Ishikawa (cell line): ENCODE results near the gene SPOCK1.

Experiments
- CEBPB ChIP-seq: IDR thresholded peaks from 2 replicates; pipeline ENCODE4 v1.6.1; 2012
- CREB1 ChIP-seq: IDR thresholded peaks from 2 replicates; pipeline ENCODE4 v1.6.1; 2012; ENCODE audit warnings: low read depth
- EGR1 ChIP-seq: IDR thresholded peaks from 2 replicates; pipeline ENCODE4 v1.6.1; 2012
- EP300 ChIP-seq: IDR thresholded peaks from 2 replicates; pipeline ENCODE4 v1.6.1; 2012; ENCODE audit warnings: borderline replicate concordance
- FOXM1 ChIP-seq: IDR thresholded peaks from 2 replicates; pipeline ENCODE4 v1.6.1; 2012; ENCODE audit warnings: low read depth, borderline replicate concordance
- MAX ChIP-seq: IDR thresholded peaks from 2 replicates; pipeline ENCODE4 v1.6.1; 2012
- NFIC ChIP-seq: IDR thresholded peaks from 2 replicates; pipeline ENCODE4 v1.6.1; 2012
- RAD21 ChIP-seq: IDR thresholded peaks from 2 replicates; pipeline ENCODE4 v1.6.1; 2012; ENCODE audit warnings: low read depth
- REST ChIP-seq: IDR thresholded peaks from 2 replicates; pipeline ENCODE4 v1.6.1; 2012; ENCODE audit warnings: low read depth, mild to moderate bottlenecking
- TAF1 ChIP-seq: IDR thresholded peaks from 2 replicates; pipeline ENCODE4 v1.6.1; 2012; ENCODE audit warnings: low read depth, mild to moderate bottlenecking
- TCF12 ChIP-seq: IDR thresholded peaks from 2 replicates; pipeline ENCODE4 v1.6.1; 2012; ENCODE audit warnings: low read depth
- TEAD4 ChIP-seq: IDR thresholded peaks from 2 replicates; pipeline ENCODE4 v1.6.1; 2012
- USF1 ChIP-seq: IDR thresholded peaks from 2 replicates; pipeline ENCODE4 v1.6.1; 2012
- YY1 ChIP-seq: IDR thresholded peaks from 2 replicates; pipeline ENCODE4 v1.6.1; 2012; ENCODE audit warnings: low read depth
- ZBTB7A ChIP-seq: IDR thresholded peaks from 2 replicates; pipeline ENCODE4 v1.6.1; 2012; ENCODE audit warnings: low read depth

The SPOCK1 gene

GRCh38 chr5:137439645-137440044 is 59.5 kb downstream of the SPOCK1 start:
- TF ChIP-seq EGR1 (no peak), ZBTB7A (no peak), CREB1 (no peak), USF1 (no peak), YY1 (no peak), TEAD4 (no peak), MAX (no peak), EP300 (no peak), CEBPB (no peak), FOXM1 (no peak), NFIC (no peak), TAF1 (no peak), REST (no peak), RAD21 (no peak)

- no peak for TF ChIP-seq MAX
- no peak for TF ChIP-seq NFIC
- TF ChIP-seq EP300: no peak
Measured at GRCh38 chr5:137438932-137439331, 60.2 kb downstream of the SPOCK1 start.

- TF ChIP-seq TAF1: no peak
- no peak for TF ChIP-seq FOXM1
- TF ChIP-seq ZBTB7A: no peak
- TF ChIP-seq TEAD4: no peak
- TF ChIP-seq MAX: no peak
- TF ChIP-seq EGR1: no peak
- no peak for TF ChIP-seq USF1
- TF ChIP-seq REST: no peak
- no peak for TF ChIP-seq CREB1
- no peak for TF ChIP-seq EP300
- no peak for TF ChIP-seq RAD21
- no peak for TF ChIP-seq TCF12
- TF ChIP-seq YY1: no peak
- TF ChIP-seq CEBPB: no peak
- TF ChIP-seq NFIC: no peak
Measured at GRCh38 chr5:137437774-137438173, 61.4 kb downstream of the SPOCK1 start.

- TF ChIP-seq CEBPB (no peak), TCF12 (no peak), CREB1 (no peak), NFIC (no peak), FOXM1 (no peak), MAX (no peak), ZBTB7A (no peak), YY1 (no peak), TEAD4 (no peak), USF1 (no peak), EP300 (no peak), REST (no peak), RAD21 (no peak), TAF1 (no peak), EGR1 (no peak)
Measured at GRCh38 chr5:137433539-137433938, 65.6 kb downstream of the SPOCK1 start.
